Bronchial epithelial cell (primary cell): ENCODE data around the gene TMEM87A. TPM values are rescaled to one million over a fixed set of nuclear protein-coding genes. Genes with fewer than 3 reads are reported as not detected.

ENCODE experiments used
- DNase-seq: peaks from one replicate; pipeline ENCODE4 v3.0.0-alpha.2; 2010; ENCODE audit warnings: low read depth
- FAIRE-seq: peaks from 2 replicates; lab custom pipeline; 2011; peaks lifted over from hg19 to GRCh38; lab: Jason Lieb, UNC
- H3K27me3 ChIP-seq: 2 replicates; pipeline ENCODE4 v1.5.1; 2011; ENCODE audit warnings: low read length; ENCODE audit not compliant: control insufficient read depth, insufficient read depth
- H3K36me3 ChIP-seq: 2 replicates; pipeline ENCODE4 v1.5.1; 2011; ENCODE audit warnings: low read length; ENCODE audit not compliant: control insufficient read depth, insufficient read depth
- H3K4me3 ChIP-seq: 2 replicates; pipeline ENCODE4 v1.5.1; 2011; ENCODE audit warnings: mild to moderate bottlenecking, low read depth, low read length, control low read depth
- total RNA-seq: library from RNA; depleted of rRNA; stranded (reverse); fragments of >200 nt; gene quantifications from 2 replicates; pipeline ENCODE4 v1.2.1, GENCODE V29; 2014
- TF ChIP-seq, protein P1 (sequence below): IDR thresholded peaks from 2 replicates; pipeline ENCODE4 v1.5.1; 2011; ENCODE audit warnings: mild to moderate bottlenecking, moderate library complexity, low read length, control low read depth, inconsistent platforms; ENCODE audit not compliant: insufficient read depth, severe bottlenecking

The TMEM87A gene
- total RNA-seq, 1 donor from 2014 or later: 156 TPM

DNA sequence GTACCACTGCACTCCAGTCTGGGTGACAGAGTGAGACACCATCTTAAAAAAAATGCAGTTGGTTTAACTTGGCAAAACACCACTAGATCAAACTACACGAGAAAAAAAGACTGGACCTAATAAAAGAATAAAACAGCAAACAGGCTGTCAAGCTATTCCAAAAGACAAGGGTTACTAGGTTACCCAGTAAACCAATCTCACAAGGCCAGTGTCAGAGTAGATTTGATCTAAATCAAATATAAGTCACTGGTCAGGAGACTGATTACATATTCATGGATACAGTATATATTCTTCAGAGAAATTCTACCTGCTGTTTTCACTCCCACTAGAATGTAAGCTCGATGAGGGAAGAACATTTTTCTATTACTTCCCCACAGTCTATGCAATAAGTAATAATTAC is 2.7 kb downstream of the TMEM87A start:
- FAIRE-seq (no peak), DNase-seq (no peak)
- H3K4me3 ChIP-seq: no peak overlapping the region
- H3K36me3 ChIP-seq: peaks cover 2% of the 10 kb centered on the region
- TF ChIP-seq, protein P1, sequence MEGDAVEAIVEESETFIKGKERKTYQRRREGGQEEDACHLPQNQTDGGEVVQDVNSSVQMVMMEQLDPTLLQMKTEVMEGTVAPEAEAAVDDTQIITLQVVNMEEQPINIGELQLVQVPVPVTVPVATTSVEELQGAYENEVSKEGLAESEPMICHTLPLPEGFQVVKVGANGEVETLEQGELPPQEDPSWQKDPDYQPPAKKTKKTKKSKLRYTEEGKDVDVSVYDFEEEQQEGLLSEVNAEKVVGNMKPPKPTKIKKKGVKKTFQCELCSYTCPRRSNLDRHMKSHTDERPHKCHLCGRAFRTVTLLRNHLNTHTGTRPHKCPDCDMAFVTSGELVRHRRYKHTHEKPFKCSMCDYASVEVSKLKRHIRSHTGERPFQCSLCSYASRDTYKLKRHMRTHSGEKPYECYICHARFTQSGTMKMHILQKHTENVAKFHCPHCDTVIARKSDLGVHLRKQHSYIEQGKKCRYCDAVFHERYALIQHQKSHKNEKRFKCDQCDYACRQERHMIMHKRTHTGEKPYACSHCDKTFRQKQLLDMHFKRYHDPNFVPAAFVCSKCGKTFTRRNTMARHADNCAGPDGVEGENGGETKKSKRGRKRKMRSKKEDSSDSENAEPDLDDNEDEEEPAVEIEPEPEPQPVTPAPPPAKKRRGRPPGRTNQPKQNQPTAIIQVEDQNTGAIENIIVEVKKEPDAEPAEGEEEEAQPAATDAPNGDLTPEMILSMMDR: no peak
- no peaks in the 10 kb centered on the region for H3K27me3 ChIP-seq

DNA sequence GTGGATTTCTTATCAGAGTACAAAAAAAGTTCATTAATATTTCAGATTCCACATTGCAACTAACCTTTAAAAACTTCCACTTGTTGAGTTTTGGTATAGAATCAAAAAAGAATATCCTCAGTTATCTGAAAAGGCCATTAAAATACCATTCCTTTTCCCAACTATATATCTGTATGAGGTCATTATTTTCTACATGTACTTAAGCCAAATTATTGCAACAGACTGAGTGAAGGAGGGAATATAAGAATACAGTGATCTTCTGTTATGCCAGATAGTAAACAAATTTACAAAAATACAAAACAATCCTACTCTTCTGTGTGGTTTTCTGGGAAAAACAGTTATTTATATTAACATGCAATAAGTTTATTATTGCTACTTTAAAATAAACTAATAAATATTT is 5.9 kb downstream of the TMEM87A start:
- Histone ChIP-seq H3K27me3 (no peaks in the 10 kb centered on the region), H3K36me3 (peaks cover 7% of the 10 kb centered on the region), H3K4me3 (no peak overlapping the region)
- TF ChIP-seq, protein P1: no peak
- no peak for DNase-seq
- FAIRE-seq: no peak

DNA sequence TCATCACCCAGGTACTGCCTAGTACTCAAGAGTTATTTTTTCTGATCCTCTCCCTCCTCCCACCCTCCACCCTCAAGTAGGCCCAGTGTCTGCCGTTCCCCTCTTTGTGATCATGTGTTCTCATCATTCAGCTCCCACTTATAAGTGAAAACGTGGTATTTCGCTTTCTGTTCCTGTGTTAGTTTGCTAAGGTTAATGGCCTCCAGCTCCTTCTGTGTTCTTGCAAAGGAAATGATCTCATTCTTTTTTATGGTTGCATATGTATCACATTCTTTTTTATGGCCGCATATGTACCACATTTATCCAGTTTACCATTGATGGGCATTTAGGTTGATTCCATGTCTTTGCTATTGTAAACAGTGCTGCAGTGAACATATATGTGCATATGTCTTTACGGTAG is 8.4 kb downstream of the TMEM87A start:
- TF ChIP-seq, protein P1: no peak
- FAIRE-seq (no peak), DNase-seq (no peak)

DNA sequence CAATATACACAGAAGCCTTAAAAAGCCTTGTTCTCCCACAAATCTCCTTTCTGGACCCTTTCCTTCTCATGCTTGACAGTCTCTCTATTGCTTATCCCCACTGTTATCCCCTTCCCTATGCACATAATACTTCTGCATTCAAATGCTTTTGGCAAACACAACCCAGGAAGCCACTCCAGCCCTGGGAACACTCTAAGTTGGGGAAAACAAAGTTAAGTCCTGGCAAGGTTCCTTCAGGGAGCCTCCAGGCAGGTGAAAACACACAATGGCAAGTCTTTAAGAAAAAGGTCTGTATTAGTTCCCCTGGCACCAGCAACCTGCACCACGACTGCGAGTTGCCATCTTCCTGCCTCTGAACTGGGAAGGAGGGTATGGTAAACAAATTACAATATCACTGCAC is 19.9 kb downstream of the TMEM87A start:
- peaks cover 5% of the 10 kb centered on the region for H3K36me3 ChIP-seq
- TF ChIP-seq, protein P1: no peak
- no peak for FAIRE-seq
- H3K27me3 ChIP-seq: no peaks in the 10 kb centered on the region
- H3K4me3 ChIP-seq: no peak overlapping the region
- no peak for DNase-seq

More for the DNA sequence above, 8.4 kb downstream of the TMEM87A start:
- Histone ChIP-seq H3K36me3 (peaks cover 7% of the 10 kb centered on the region), H3K4me3 (no peak overlapping the region), H3K27me3 (no peaks in the 10 kb centered on the region)

DNA sequence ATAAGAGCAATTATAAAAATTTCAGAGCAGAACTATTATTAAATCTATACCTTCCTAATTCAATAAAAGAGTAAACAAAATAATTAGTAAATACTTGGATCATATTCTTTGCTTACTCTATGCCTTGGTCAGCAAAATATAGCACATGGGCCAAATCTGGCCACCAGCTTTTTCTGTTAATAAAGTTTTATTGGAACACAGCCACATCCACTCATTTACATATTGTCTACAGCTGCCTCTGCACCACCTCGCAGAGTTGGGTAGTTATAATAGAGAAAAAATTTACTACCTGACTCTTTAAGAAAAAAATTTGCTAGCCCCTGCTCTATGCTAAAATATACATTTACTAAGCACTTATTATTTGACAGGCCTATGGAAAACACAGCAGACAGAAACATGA is 32.4 kb downstream of the TMEM87A start:
- DNase-seq (no peak), FAIRE-seq (no peak)
- TF ChIP-seq, protein P1: no peak

DNA sequence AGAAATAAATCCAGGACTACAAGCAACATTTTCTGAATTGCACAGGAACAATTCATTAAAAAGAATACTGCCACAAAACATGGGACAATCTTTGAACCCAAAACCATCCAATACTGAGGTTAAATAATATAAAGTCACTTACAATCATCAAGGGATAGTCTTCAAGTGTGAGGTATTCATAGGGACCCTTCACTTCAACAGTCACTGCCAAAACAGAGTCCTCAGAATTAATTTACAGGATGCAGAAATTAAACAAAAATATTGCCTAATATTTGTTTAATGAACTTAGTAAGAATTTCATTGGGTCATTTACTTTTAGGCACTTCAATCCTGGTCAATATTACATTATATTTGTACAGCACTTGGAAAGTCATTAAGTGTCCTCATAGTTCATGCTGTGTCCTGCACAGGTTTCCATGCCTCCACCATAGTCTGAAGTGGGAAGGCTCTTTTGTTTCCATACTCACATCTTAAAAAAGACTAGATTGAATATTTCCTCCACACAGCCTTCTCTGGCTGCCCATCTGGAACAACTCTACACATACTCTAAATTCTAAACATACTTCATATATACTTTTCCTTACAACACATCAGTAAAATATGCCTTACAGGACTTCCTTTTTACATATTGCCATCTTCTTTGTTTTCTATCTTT is 33.6 kb downstream of the TMEM87A start:
- Histone ChIP-seq H3K27me3 (no peaks in the 10 kb centered on the region), H3K4me3 (no peak overlapping the region), H3K36me3 (peaks cover 14% of the 10 kb centered on the region)
- DNase-seq (no peak), FAIRE-seq (no peak)
- TF ChIP-seq, protein P1: no peak

More for the DNA sequence above, 32.4 kb downstream of the TMEM87A start:
- Histone ChIP-seq H3K27me3 (no peaks in the 10 kb centered on the region), H3K36me3 (peaks cover 12% of the 10 kb centered on the region), H3K4me3 (no peak overlapping the region)
